Ishikawa (cell line): ENCODE results near the gene DUS1L.

ENCODE experiments used
- CEBPB ChIP-seq: IDR thresholded peaks from 2 replicates; pipeline ENCODE4 v1.6.1; 2012
- CREB1 ChIP-seq: IDR thresholded peaks from 2 replicates; pipeline ENCODE4 v1.6.1; 2012; ENCODE audit warnings: low read depth
- EGR1 ChIP-seq: IDR thresholded peaks from 2 replicates; pipeline ENCODE4 v1.6.1; 2012
- EP300 ChIP-seq: IDR thresholded peaks from 2 replicates; pipeline ENCODE4 v1.6.1; 2012; ENCODE audit warnings: borderline replicate concordance
- FOXM1 ChIP-seq: IDR thresholded peaks from 2 replicates; pipeline ENCODE4 v1.6.1; 2012; ENCODE audit warnings: low read depth, borderline replicate concordance
- MAX ChIP-seq: IDR thresholded peaks from 2 replicates; pipeline ENCODE4 v1.6.1; 2012
- NFIC ChIP-seq: IDR thresholded peaks from 2 replicates; pipeline ENCODE4 v1.6.1; 2012
- RAD21 ChIP-seq: IDR thresholded peaks from 2 replicates; pipeline ENCODE4 v1.6.1; 2012; ENCODE audit warnings: low read depth
- REST ChIP-seq: IDR thresholded peaks from 2 replicates; pipeline ENCODE4 v1.6.1; 2012; ENCODE audit warnings: low read depth, mild to moderate bottlenecking
- TAF1 ChIP-seq: IDR thresholded peaks from 2 replicates; pipeline ENCODE4 v1.6.1; 2012; ENCODE audit warnings: low read depth, mild to moderate bottlenecking
- TCF12 ChIP-seq: IDR thresholded peaks from 2 replicates; pipeline ENCODE4 v1.6.1; 2012; ENCODE audit warnings: low read depth
- TEAD4 ChIP-seq: IDR thresholded peaks from 2 replicates; pipeline ENCODE4 v1.6.1; 2012
- USF1 ChIP-seq: IDR thresholded peaks from 2 replicates; pipeline ENCODE4 v1.6.1; 2012
- YY1 ChIP-seq: IDR thresholded peaks from 2 replicates; pipeline ENCODE4 v1.6.1; 2012; ENCODE audit warnings: low read depth
- ZBTB7A ChIP-seq: IDR thresholded peaks from 2 replicates; pipeline ENCODE4 v1.6.1; 2012; ENCODE audit warnings: low read depth

Gene DUS1L

GRCh38 chr17:82065193-82065637 is 389 bp downstream of the DUS1L start:
- TF ChIP-seq MAX (0 out of 2 replicates have a peak, but pooled peaks have one; percentile 6), EP300 (no peak), ZBTB7A (0 out of 2 replicates have a peak, but pooled peaks have one; percentile 33), FOXM1 (no peak), TCF12 (no peak), YY1 (no peak), TEAD4 (no peak), REST (no peak)

GRCh38 chr17:82064433-82065192 is 991 bp downstream of the DUS1L start:
- TF ChIP-seq MAX (peak; percentile 93), EP300 (no peak)

- no peak for TF ChIP-seq MAX
- no peak for TF ChIP-seq EP300
- no peak for TF ChIP-seq USF1
- TF ChIP-seq EGR1, result no peak
- TF ChIP-seq REST, result no peak
- no peak for TF ChIP-seq NFIC
Observed at GRCh38 chr17:82063424-82064415, 1.9 kb downstream of the DUS1L start.

GRCh38 chr17:82062984-82063368 is 2.6 kb downstream of the DUS1L start:
- TF ChIP-seq CREB1 (no peak), MAX (no peak), FOXM1 (no peak), RAD21 (no peak), EGR1 (no peak), USF1 (no peak), EP300 (no peak), YY1 (no peak), ZBTB7A (no peak), TCF12 (no peak), TAF1 (no peak)

GRCh38 chr17:82062076-82062983 is 3.3 kb downstream of the DUS1L start:
- TF ChIP-seq CEBPB (no peak), EGR1 (no peak), USF1 (no peak), ZBTB7A (no peak), TAF1 (no peak), YY1 (no peak), CREB1 (no peak), NFIC (no peak), REST (no peak), RAD21 (no peak), TEAD4 (no peak), FOXM1 (no peak), TCF12 (no peak), EP300 (no peak), MAX (no peak)
